OCI-LY7 (cell line): ENCODE measurements around the gene TBC1D5.

Experiments
- EZH2phosphoT487 ChIP-seq: fragments of 200-600 bp; sonication (generic); IDR thresholded peaks from 2 replicates; pipeline ENCODE4 v1.6.1; 2018; ENCODE audit warnings: low read depth, borderline replicate concordance, mild to moderate bottlenecking, mixed run types, antibody characterized with exemption, low read length, moderate library complexity, mixed read lengths
- TF ChIP-seq, protein P1 (sequence below): fragments of 200-600 bp; sonication (generic); conservative IDR thresholded peaks from 2 replicates; pipeline ENCODE4 v1.5.1; 2014; ENCODE audit warnings: mild to moderate bottlenecking, antibody characterized with exemption, low read length, moderate library complexity, mixed read lengths

GRCh38 chr3:17724948-17725347 is 17.5 kb downstream of the TBC1D5 start:
- TF ChIP-seq, protein P1, sequence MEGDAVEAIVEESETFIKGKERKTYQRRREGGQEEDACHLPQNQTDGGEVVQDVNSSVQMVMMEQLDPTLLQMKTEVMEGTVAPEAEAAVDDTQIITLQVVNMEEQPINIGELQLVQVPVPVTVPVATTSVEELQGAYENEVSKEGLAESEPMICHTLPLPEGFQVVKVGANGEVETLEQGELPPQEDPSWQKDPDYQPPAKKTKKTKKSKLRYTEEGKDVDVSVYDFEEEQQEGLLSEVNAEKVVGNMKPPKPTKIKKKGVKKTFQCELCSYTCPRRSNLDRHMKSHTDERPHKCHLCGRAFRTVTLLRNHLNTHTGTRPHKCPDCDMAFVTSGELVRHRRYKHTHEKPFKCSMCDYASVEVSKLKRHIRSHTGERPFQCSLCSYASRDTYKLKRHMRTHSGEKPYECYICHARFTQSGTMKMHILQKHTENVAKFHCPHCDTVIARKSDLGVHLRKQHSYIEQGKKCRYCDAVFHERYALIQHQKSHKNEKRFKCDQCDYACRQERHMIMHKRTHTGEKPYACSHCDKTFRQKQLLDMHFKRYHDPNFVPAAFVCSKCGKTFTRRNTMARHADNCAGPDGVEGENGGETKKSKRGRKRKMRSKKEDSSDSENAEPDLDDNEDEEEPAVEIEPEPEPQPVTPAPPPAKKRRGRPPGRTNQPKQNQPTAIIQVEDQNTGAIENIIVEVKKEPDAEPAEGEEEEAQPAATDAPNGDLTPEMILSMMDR = no peak
- TF ChIP-seq EZH2phosphoT487 = no peak
